GM12878 (cell line): ENCODE data around the gene ADAMTSL1. TPM values are rescaled to one million over a fixed set of nuclear protein-coding genes. Genes with fewer than 3 reads are reported as not detected.

ENCODE experiments used
- ATAC-seq: fragments of 200-7000 bp; cut with Tn5 transposase; 3 replicates; pipeline ENCODE4 v1.9.1; 2020; ENCODE audit warnings: mild to moderate bottlenecking, moderate library complexity
- BruUV-seq: library from RNA; stranded (reverse); fragments of 400-500 nt; replicated peaks from 2 replicates; lab custom pipeline; 2021; lab: Mats Ljungman, UMichigan
- CTCF ChIA-PET: fragments of 300-600 bp; sonication (Branson Sonifier 250); formaldehyde crosslinking; extraction: SDS; loops from one replicate; lab custom pipeline; 2021; ENCODE audit warnings: inconsistent platforms; lab: Yijun Ruan, JAX
- POLR2A ChIA-PET: fragments of 350-600 bp; formaldehyde crosslinking; extraction: SDS; loops from one replicate; lab custom pipeline; 2021; ENCODE audit warnings: inconsistent platforms; lab: Charles Lee
- RAD21 ChIA-PET: fragments of 300-600 bp; sonication (Branson Sonifier 250); formaldehyde crosslinking; loops from one replicate; lab custom pipeline; 2023; ENCODE audit warnings: antibody characterized with exemption; ENCODE audit not compliant: unreplicated experiment; lab: Charles Lee
- SMC1A ChIA-PET: fragments of 300-600 bp; sonication (Branson Sonifier 250); formaldehyde crosslinking; loops from one replicate; lab custom pipeline; 2023; ENCODE audit not compliant: unreplicated experiment, uncharacterized antibody; lab: Charles Lee
- DNase-seq: peaks from one replicate; pipeline ENCODE4 v3.0.0-alpha.2; 2011; ENCODE audit warnings: low read depth, low spot score
- FAIRE-seq: peaks from 3 replicates; lab custom pipeline; 2011; peaks lifted over from hg19 to GRCh38; lab: Jason Lieb, UNC
- H2AFZ ChIP-seq: 2 replicates; pipeline ENCODE4 v1.6.0; 2011; ENCODE audit warnings: low read depth, low read length, control low read depth; ENCODE audit not compliant: control insufficient read depth
- H3K27ac ChIP-seq: 2 replicates; pipeline ENCODE4 v1.5.1; 2011; ENCODE audit warnings: control low read depth; ENCODE audit not compliant: control insufficient read depth, insufficient read depth
- H3K27me3 ChIP-seq, 2 experiments: replicated peaks in 1 of 2; 2 replicates each; pipeline versions ENCODE4 v1.6.0 to v1.6.1; 2011; ENCODE audit warnings: low read length in 1 of 2; ENCODE audit not compliant: control insufficient read depth in 2 of 2, insufficient read depth in 2 of 2
- H3K36me3 ChIP-seq, 2 experiments: 2 replicates each; pipeline ENCODE4 v1.5.1; 2011; ENCODE audit warnings: low read length in 1 of 2; ENCODE audit not compliant: control insufficient read depth in 2 of 2, insufficient read depth in 2 of 2
- H3K4me1 ChIP-seq: 2 replicates; pipeline ENCODE4 v1.6.1; 2011; ENCODE audit warnings: mild to moderate bottlenecking, low read length, moderate library complexity, mixed read lengths; ENCODE audit not compliant: control insufficient read depth, insufficient read depth
- H3K4me2 ChIP-seq: 2 replicates; pipeline ENCODE4 v1.6.0; 2011; ENCODE audit warnings: control low read depth; ENCODE audit not compliant: control insufficient read depth, insufficient read depth
- H3K4me3 ChIP-seq: fragments of 200-600 bp; sonication (generic); 2 replicates; pipeline ENCODE4 v1.5.1; 2016
- H3K79me2 ChIP-seq: 2 replicates; pipeline ENCODE4 v1.6.0; 2011; ENCODE audit warnings: low read length; ENCODE audit not compliant: control insufficient read depth, insufficient read depth
- H3K9ac ChIP-seq: 2 replicates; pipeline ENCODE4 v1.8.0; 2011; ENCODE audit warnings: low read length, control low read depth, mixed read lengths; ENCODE audit not compliant: control insufficient read depth, insufficient read depth
- H3K9me3 ChIP-seq: replicated peaks from 3 replicates; pipeline ENCODE4 v1.5.1; 2011; ENCODE audit warnings: mild to moderate bottlenecking, low read length; ENCODE audit not compliant: control insufficient read depth, insufficient read depth
- H4K20me1 ChIP-seq: 2 replicates; pipeline ENCODE4 v1.6.0; 2011; ENCODE audit not compliant: control insufficient read depth, insufficient read depth
- CBX3 ChIP-seq: fragments of 200-600 bp; sonication (generic); IDR thresholded peaks from 2 replicates; pipeline ENCODE4 v1.6.1; 2016; ENCODE audit warnings: low read depth, borderline replicate concordance
- ESRRA ChIP-seq: IDR thresholded peaks from 2 replicates; pipeline ENCODE4 v1.6.1; 2012; ENCODE audit warnings: mild to moderate bottlenecking, low read length, improper control_type of control experiment
- FOS ChIP-seq: IDR thresholded peaks from 3 replicates; pipeline ENCODE4 v1.6.1; 2011; ENCODE audit warnings: borderline replicate concordance; ENCODE audit not compliant: insufficient read length; ENCODE audit errors: extremely low read depth
- LARP7 ChIP-seq: fragments of 450-650 bp; IDR thresholded peaks from 2 replicates; pipeline ENCODE4 v1.6.1; 2017; ENCODE audit warnings: mild to moderate bottlenecking
- NFXL1 ChIP-seq: fragments of 450-650 bp; IDR thresholded peaks from 2 replicates; pipeline ENCODE4 v1.6.1; 2017; ENCODE audit warnings: antibody characterized with exemption, mild to moderate bottlenecking, borderline replicate concordance
- RCOR1 ChIP-seq: conservative IDR thresholded peaks from 2 replicates; pipeline ENCODE4 v1.6.1; 2012; ENCODE audit warnings: low read depth, low read length, improper control_type of control experiment
- SREBF2 ChIP-seq: IDR thresholded peaks from 2 replicates; pipeline ENCODE4 v1.6.1; 2012; ENCODE audit warnings: mild to moderate bottlenecking, low read length
- YBX1 ChIP-seq: fragments of 450-650 bp; IDR thresholded peaks from 2 replicates; pipeline ENCODE4 v1.6.1; 2016; ENCODE audit warnings: antibody characterized with exemption
- ZBED1 ChIP-seq: IDR thresholded peaks from 2 replicates; pipeline ENCODE4 v1.6.1; 2016; ENCODE audit warnings: borderline replicate concordance
- WGBS: methylation state at CpG from one replicate; pipeline ENCODE4 v1.1.6; 2016; ENCODE audit warnings: low lambda C conversion rate; ENCODE audit not compliant: insufficient replicate concordance, insufficient coverage; ENCODE audit errors: missing lambda C conversion rate; 5-methylcytosine and 5-hydroxymethylcytosine counted together
- in situ Hi-C: fragments of 300-500 bp; cut with MboI; formaldehyde crosslinking; loops from 9 replicates; pipeline ENCODE4 v1.14.3; 2018; ENCODE audit warnings: mixed read lengths
- intact Hi-C: fragments of 100-400 bp; cut with micrococcal nuclease; formaldehyde crosslinking; loops from one replicate; pipeline ENCODE4 v1.14.2; 2022; ENCODE audit not compliant: unreplicated experiment
- polyA plus RNA-seq, 11 experiments: library from polyadenylated mRNA; depleted of rRNA in 4 of 11; unstranded in 6 of 11; stranded (reverse) in 5 of 11; fragments of >200 nt; fragmentation: Nextera tagmentation in 4 of 11; fragmentation: Illumina TruSeq in 1 of 11; extraction: Ambion mirVana in 4 of 11; extraction: Trizol in 1 of 11; gene quantifications; 1 replicate in 1 of 11; 2 replicates in 10 of 11; pipeline versions ENCODE4 v1.2.1 to v1.2.3, GENCODE V29; 2011 to 2016; ENCODE audit warnings: inconsistent platforms in 2 of 11, missing spikeins in 2 of 11, low read depth in 1 of 11
- total RNA-seq, 4 experiments: library from RNA; depleted of rRNA in 3 of 4; stranded (reverse); fragments of >200 nt in 3 of 4; fragmentation: Illumina TruSeq in 1 of 4; extraction: Trizol in 1 of 4; gene quantifications; 2 replicates each; pipeline versions ENCODE4 v1.2.1 to v1.2.3, GENCODE V29; 2013 to 2021
- TF ChIP-seq, protein P1 (sequence below): fragments of 450-650 bp; IDR thresholded peaks from 2 replicates; pipeline ENCODE4 v1.6.1; 2016; ENCODE audit warnings: mild to moderate bottlenecking, moderate library complexity, borderline replicate concordance
- TF ChIP-seq, protein P2 (sequence below): fragments of 450-650 bp; IDR thresholded peaks from 2 replicates; pipeline ENCODE4 v1.6.1; 2016; ENCODE audit warnings: mild to moderate bottlenecking
- TF ChIP-seq, protein P3 (sequence below): fragments of 450-650 bp; IDR thresholded peaks from 2 replicates; pipeline ENCODE4 v1.6.1; 2017; ENCODE audit warnings: mild to moderate bottlenecking

The ADAMTSL1 gene
- total and polyA plus RNA-seq, 10 of the 15 experiments (the other 5 are each of a cell fraction or from before 2014, with no cell fraction given) = 0.01 to 0.10 (median 0.07) TPM; not detected in 6

DNA sequence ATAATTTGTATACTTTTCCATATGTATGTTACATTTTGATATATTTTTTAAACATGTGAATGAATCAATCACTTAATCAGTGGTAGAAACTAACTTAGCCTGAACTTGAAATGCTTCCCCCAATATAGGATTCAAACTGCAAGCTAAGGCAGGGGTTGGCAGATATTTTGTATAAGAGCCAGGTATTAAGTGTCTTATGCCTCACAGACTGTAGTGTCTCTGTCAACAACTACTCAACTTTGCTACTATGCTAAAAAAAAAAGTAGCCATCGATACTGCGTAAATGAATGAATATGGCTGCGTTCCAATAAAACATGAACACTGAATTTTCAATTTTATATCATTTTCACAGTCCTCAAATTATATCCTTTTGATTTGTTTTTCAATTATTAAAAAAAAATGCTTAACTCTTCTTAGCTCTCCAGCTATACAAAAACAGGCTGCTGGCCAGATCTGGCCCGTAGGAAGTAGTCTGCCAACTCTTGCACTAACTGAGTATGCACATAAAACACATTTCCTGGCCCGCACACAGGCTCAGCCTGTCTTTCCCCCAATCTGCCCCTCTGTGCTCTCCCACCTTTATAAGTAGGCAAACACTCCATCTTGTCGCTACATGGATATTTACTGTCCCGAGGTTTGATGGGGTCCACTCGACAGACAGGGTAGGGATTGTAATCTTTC lies 467.2 kb downstream of the ADAMTSL1 start (continued):
- TF ChIP-seq, protein P1, sequence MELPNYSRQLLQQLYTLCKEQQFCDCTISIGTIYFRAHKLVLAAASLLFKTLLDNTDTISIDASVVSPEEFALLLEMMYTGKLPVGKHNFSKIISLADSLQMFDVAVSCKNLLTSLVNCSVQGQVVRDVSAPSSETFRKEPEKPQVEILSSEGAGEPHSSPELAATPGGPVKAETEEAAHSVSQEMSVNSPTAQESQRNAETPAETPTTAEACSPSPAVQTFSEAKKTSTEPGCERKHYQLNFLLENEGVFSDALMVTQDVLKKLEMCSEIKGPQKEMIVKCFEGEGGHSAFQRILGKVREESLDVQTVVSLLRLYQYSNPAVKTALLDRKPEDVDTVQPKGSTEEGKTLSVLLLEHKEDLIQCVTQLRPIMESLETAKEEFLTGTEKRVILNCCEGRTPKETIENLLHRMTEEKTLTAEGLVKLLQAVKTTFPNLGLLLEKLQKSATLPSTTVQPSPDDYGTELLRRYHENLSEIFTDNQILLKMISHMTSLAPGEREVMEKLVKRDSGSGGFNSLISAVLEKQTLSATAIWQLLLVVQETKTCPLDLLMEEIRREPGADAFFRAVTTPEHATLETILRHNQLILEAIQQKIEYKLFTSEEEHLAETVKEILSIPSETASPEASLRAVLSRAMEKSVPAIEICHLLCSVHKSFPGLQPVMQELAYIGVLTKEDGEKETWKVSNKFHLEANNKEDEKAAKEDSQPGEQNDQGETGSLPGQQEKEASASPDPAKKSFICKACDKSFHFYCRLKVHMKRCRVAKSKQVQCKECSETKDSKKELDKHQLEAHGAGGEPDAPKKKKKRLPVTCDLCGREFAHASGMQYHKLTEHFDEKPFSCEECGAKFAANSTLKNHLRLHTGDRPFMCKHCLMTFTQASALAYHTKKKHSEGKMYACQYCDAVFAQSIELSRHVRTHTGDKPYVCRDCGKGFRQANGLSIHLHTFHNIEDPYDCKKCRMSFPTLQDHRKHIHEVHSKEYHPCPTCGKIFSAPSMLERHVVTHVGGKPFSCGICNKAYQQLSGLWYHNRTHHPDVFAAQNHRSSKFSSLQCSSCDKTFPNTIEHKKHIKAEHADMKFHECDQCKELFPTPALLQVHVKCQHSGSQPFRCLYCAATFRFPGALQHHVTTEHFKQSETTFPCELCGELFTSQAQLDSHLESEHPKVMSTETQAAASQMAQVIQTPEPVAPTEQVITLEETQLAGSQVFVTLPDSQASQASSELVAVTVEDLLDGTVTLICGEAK = no peak
- no peak for TF ChIP-seq SREBF2

DNA sequence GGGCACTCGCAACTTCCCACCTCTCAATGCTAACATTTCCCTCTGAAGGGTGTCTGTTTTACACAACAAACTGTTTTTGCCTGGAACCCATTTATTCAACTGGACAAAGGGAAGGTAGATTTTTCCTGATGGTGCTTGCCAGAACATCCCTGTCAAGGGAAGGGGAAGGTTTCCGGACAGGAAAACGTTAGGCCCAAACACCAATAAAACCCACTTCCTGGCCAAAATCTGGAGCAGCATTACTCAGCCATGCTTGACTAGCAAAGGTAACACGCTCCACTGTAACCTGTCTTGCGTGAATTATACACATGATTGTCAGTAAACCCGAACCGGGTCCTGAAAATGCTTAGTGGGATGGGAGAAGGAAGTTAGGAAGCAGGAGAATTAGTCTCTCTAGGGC lies 468.8 kb downstream of the ADAMTSL1 start:
- ChIA-PET POLR2A (no interaction called here), RAD21 (no interaction called here), SMC1A (no interaction called here), CTCF (no interaction called here)
- no peak for ATAC-seq
- no peaks in the 10 kb centered on the region for H3K4me1 ChIP-seq
- no peak overlapping the region for H3K4me3 ChIP-seq
- H3K9me3 ChIP-seq = no peaks in the 10 kb centered on the region
- no TSS peak for BruUV-seq
- DNase-seq = no peak
- H3K79me2 ChIP-seq = no peaks in the 10 kb centered on the region
- in situ Hi-C loops (no loop called here), intact Hi-C loops (no loop called here)
- no peak overlapping the region for H3K9ac ChIP-seq
- H3K4me2 ChIP-seq = no peak overlapping the region
- FAIRE-seq = no peak
- H2AFZ ChIP-seq = no peak overlapping the region
- H3K27ac ChIP-seq = no peak overlapping the region
- WGBS = 29% methylated on average over 7 of the region's 7 CpGs
- H4K20me1 ChIP-seq = no peaks in the 10 kb centered on the region
- no peaks in the 10 kb centered on the region; a peak in 1 of 4 replicates for H3K27me3 ChIP-seq
- no peaks in the 10 kb centered on the region for H3K36me3 ChIP-seq
- TF ChIP-seq ESRRA (no peak), NFXL1 (no peak), FOS (no peak), CBX3 (no peak), RCOR1 (no peak), ZBED1 (no peak), LARP7 (no peak), YBX1 (no peak)
- TF ChIP-seq, protein P2, sequence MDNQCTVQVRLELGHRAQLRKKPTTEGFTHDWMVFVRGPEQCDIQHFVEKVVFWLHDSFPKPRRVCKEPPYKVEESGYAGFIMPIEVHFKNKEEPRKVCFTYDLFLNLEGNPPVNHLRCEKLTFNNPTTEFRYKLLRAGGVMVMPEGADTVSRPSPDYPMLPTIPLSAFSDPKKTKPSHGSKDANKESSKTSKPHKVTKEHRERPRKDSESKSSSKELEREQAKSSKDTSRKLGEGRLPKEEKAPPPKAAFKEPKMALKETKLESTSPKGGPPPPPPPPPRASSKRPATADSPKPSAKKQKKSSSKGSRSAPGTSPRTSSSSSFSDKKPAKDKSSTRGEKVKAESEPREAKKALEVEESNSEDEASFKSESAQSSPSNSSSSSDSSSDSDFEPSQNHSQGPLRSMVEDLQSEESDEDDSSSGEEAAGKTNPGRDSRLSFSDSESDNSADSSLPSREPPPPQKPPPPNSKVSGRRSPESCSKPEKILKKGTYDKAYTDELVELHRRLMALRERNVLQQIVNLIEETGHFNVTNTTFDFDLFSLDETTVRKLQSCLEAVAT = no peak
- TF ChIP-seq, protein P3, sequence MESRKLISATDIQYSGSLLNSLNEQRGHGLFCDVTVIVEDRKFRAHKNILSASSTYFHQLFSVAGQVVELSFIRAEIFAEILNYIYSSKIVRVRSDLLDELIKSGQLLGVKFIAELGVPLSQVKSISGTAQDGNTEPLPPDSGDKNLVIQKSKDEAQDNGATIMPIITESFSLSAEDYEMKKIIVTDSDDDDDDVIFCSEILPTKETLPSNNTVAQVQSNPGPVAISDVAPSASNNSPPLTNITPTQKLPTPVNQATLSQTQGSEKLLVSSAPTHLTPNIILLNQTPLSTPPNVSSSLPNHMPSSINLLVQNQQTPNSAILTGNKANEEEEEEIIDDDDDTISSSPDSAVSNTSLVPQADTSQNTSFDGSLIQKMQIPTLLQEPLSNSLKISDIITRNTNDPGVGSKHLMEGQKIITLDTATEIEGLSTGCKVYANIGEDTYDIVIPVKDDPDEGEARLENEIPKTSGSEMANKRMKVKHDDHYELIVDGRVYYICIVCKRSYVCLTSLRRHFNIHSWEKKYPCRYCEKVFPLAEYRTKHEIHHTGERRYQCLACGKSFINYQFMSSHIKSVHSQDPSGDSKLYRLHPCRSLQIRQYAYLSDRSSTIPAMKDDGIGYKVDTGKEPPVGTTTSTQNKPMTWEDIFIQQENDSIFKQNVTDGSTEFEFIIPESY = no peak
